ENCODE measurements around the gene GP1BA. TPM values are rescaled to one million over a fixed set of nuclear protein-coding genes. Genes with fewer than 3 reads are reported as not detected.

Gene GP1BA
- total RNA-seq, 1 experiment from 2014 or later, result 0.15 TPM

- CTCF ChIA-PET, result no interaction called here
These were observed 42.1 kb downstream of the GP1BA start for GRCh38 chr17:4974115-4974670.

GRCh38 chr17:4978726-4979125 lies 46.6 kb downstream of the GP1BA start:
- POLR2A ChIA-PET, result interaction anchor here (0.5 kb wide), 1 partner anchor 1459 kb away, joined by 6 read pairs; no protein-coding TSS in a partner anchor
- CTCF ChIA-PET, result no interaction called here
- Histone ChIP-seq H3K36me3 (ENCODE audit: control insufficient read depth, insufficient read depth, low read length) (no peaks in the 10 kb centered on the region), H3K27ac (ENCODE audit: low read length) (no peak overlapping the region), H3K9me3 (ENCODE audit: control insufficient read depth, insufficient read depth, low read depth, low read length) (no peaks in the 10 kb centered on the region), H3K27me3 (ENCODE audit: control insufficient read depth, insufficient read depth, low read length) (no peaks in the 10 kb centered on the region), H3K4me3 (ENCODE audit: low read depth in 2 of 2, low read length in 2 of 2) (no peak overlapping the region), H3K4me1 (ENCODE audit: control insufficient read depth, insufficient read depth, low read length) (no peaks in the 10 kb centered on the region)
- TF ChIP-seq CTCF (IDR thresholded peaks at IDR 0.05) (no peak), SIN3A (IDR thresholded peaks at IDR 0.05; ENCODE audit: borderline replicate concordance, insufficient read depth, low read depth, low read length) (no peak), REST (IDR thresholded peaks at IDR 0.05; ENCODE audit: insufficient read depth in 1 of 2, low read depth in 2 of 2, low read length in 1 of 2) (no peak), TCF7L2 (IDR thresholded peaks at IDR 0.05; ENCODE audit: low read depth, low read length) (no peak), POLR2AphosphoS5 (IDR thresholded peaks at IDR 0.05; ENCODE audit: low read depth, low read length) (no peak)
- BruUV-seq (replicated peaks), result no TSS peak
- intact Hi-C loops (cut with micrococcal nuclease; ENCODE audit: unreplicated experiment) (no loop called here), in situ Hi-C loops (cut with HindIII; ENCODE audit: low pct_unique_long_range_greater_than_20kb, low sequenced_read_pairs) (no loop called here)
- DNase-seq (ENCODE audit: low read depth, low spot score), result no peak
- ATAC-seq, result no peak

More at GRCh38 chr17:4974115-4974670, 42.1 kb downstream of the GP1BA start:
- no peaks in the 10 kb centered on the region for H3K36me3 ChIP-seq (ENCODE audit: control insufficient read depth, insufficient read depth, low read length)
- DNase-seq (ENCODE audit: low read depth, low spot score) (no peak), ATAC-seq (no peak)
- peaks cover 8% of the 10 kb centered on the region for H3K4me1 ChIP-seq (ENCODE audit: control insufficient read depth, insufficient read depth, low read length)
- no peak overlapping the region for H3K27ac ChIP-seq (ENCODE audit: low read length)
- intact Hi-C loops (cut with micrococcal nuclease; ENCODE audit: unreplicated experiment), result no loop called here
- no TSS peak for BruUV-seq (replicated peaks)
- TF ChIP-seq SIN3A (IDR thresholded peaks at IDR 0.05; ENCODE audit: borderline replicate concordance, insufficient read depth, low read depth, low read length) (no peak), CTCF (IDR thresholded peaks at IDR 0.05) (no peak), REST (IDR thresholded peaks at IDR 0.05; ENCODE audit: insufficient read depth in 1 of 2, low read depth in 2 of 2, low read length in 1 of 2) (no peak), POLR2AphosphoS5 (IDR thresholded peaks at IDR 0.05; ENCODE audit: low read depth, low read length) (no peak), TCF7L2 (IDR thresholded peaks at IDR 0.05; ENCODE audit: low read depth, low read length) (no peak)
- H3K27me3 ChIP-seq (ENCODE audit: control insufficient read depth, insufficient read depth, low read length), result no peaks in the 10 kb centered on the region
- POLR2A ChIA-PET, result no interaction called here
- in situ Hi-C loops (cut with HindIII; ENCODE audit: low pct_unique_long_range_greater_than_20kb, low sequenced_read_pairs), result no loop called here
- H3K9me3 ChIP-seq (ENCODE audit: control insufficient read depth, insufficient read depth, low read depth, low read length), result no peaks in the 10 kb centered on the region
- H3K4me3 ChIP-seq (ENCODE audit: low read depth in 2 of 2, low read length in 2 of 2), result no peak overlapping the region
